Panc1 (cell line): ENCODE measurements around the gene TMEM117. TPM values are rescaled to one million over a fixed set of nuclear protein-coding genes. Genes with fewer than 3 reads are reported as not detected.

ENCODE experiments used
- ATAC-seq: fragments of 200-7000 bp; cut with Tn5 transposase; 2 replicates; pipeline ENCODE4 v1.9.1; 2020; ENCODE audit warnings: mild to moderate bottlenecking, moderate library complexity
- BruUV-seq: library from RNA; stranded (reverse); fragments of 400-500 nt; replicated peaks from 2 replicates; lab custom pipeline; 2021; lab: Mats Ljungman, UMichigan
- CTCF ChIA-PET: fragments of 300-600 bp; sonication (Branson Sonifier 250); formaldehyde crosslinking; loops from one replicate; lab custom pipeline; 2022; ENCODE audit warnings: antibody characterized with exemption; lab: Charles Lee
- POLR2A ChIA-PET: fragments of 300-600 bp; sonication (Branson Sonifier 250); formaldehyde crosslinking; loops from one replicate; lab custom pipeline; 2022; ENCODE audit warnings: antibody characterized with exemption; lab: Charles Lee
- DNase-seq: peaks from one replicate; pipeline ENCODE4 v3.0.0-alpha.2; 2010; ENCODE audit warnings: low read depth, low spot score
- H3K27ac ChIP-seq: 2 replicates; pipeline ENCODE4 v1.5.1; 2011; ENCODE audit warnings: mild to moderate bottlenecking, low read length, inconsistent platforms
- H3K27me3 ChIP-seq: fragments of 200-500 bp; sonication (Bioruptor generic); 2 replicates; pipeline ENCODE4 v1.6.0; 2014; ENCODE audit warnings: low read length, inconsistent platforms; ENCODE audit not compliant: control insufficient read depth, insufficient read depth
- H3K36me3 ChIP-seq: fragments of 200-500 bp; sonication (Bioruptor generic); 2 replicates; pipeline ENCODE4 v1.5.1; 2014; ENCODE audit warnings: inconsistent platforms, mild to moderate bottlenecking, low read length, moderate library complexity; ENCODE audit not compliant: control insufficient read depth, insufficient read depth
- H3K4me1 ChIP-seq: 2 replicates; pipeline ENCODE4 v1.5.1; 2011; ENCODE audit warnings: inconsistent platforms, mild to moderate bottlenecking, low read length, moderate library complexity; ENCODE audit not compliant: control insufficient read depth, insufficient read depth
- H3K4me3 ChIP-seq, 2 experiments: 2 replicates each; pipeline ENCODE4 v1.5.1; 2011 to 2012; ENCODE audit warnings: low read depth in 2 of 2, low read length in 2 of 2, mild to moderate bottlenecking in 2 of 2, inconsistent platforms in 1 of 2, moderate library complexity in 1 of 2
- H3K9me3 ChIP-seq: fragments of 200-500 bp; sonication (Bioruptor generic); 2 replicates; pipeline ENCODE4 v1.5.1; 2014; ENCODE audit warnings: low read depth, mild to moderate bottlenecking, inconsistent platforms, low read length, moderate library complexity; ENCODE audit not compliant: control insufficient read depth, insufficient read depth
- CTCF ChIP-seq: fragments of 450-650 bp; IDR thresholded peaks from 2 replicates; pipeline ENCODE4 v1.5.1; 2017; ENCODE audit warnings: mild to moderate bottlenecking
- POLR2AphosphoS5 ChIP-seq: IDR thresholded peaks from 2 replicates; pipeline ENCODE4 v1.6.1; 2012; ENCODE audit warnings: mild to moderate bottlenecking, low read depth, low read length, moderate library complexity
- REST ChIP-seq, 2 experiments: IDR thresholded peaks; 2 replicates each; pipeline ENCODE4 v1.6.1; 2011 to 2012; ENCODE audit warnings: low read depth in 2 of 2, control low read depth in 1 of 2, low read length in 1 of 2, mild to moderate bottlenecking in 1 of 2, moderate library complexity in 1 of 2; ENCODE audit not compliant: insufficient read depth in 1 of 2
- SIN3A ChIP-seq: IDR thresholded peaks from 2 replicates; pipeline ENCODE4 v1.6.1; 2012; ENCODE audit warnings: low read depth, mild to moderate bottlenecking, low read length, moderate library complexity, borderline replicate concordance; ENCODE audit not compliant: insufficient read depth
- TCF7L2 ChIP-seq: IDR thresholded peaks from 2 replicates; pipeline ENCODE4 v1.6.1; 2011; ENCODE audit warnings: mild to moderate bottlenecking, low read depth, low read length, inconsistent platforms
- in situ Hi-C: cut with HindIII; loops from 2 replicates; pipeline ENCODE4 v1.10.0; 2016; ENCODE audit warnings: low sequenced_read_pairs, low pct_unique_long_range_greater_than_20kb
- intact Hi-C: fragments of 100-400 bp; cut with micrococcal nuclease; formaldehyde crosslinking; loops from one replicate; pipeline ENCODE4 v1.10.0; 2022; ENCODE audit not compliant: unreplicated experiment
- total RNA-seq: library from RNA; stranded (reverse); gene quantifications from one replicate; pipeline ENCODE4 v1.2.1, GENCODE V29; 2021; ENCODE audit not compliant: unreplicated experiment

Gene TMEM117
- total RNA-seq, 1 experiment from 2014 or later, result 5.5 TPM

DNA sequence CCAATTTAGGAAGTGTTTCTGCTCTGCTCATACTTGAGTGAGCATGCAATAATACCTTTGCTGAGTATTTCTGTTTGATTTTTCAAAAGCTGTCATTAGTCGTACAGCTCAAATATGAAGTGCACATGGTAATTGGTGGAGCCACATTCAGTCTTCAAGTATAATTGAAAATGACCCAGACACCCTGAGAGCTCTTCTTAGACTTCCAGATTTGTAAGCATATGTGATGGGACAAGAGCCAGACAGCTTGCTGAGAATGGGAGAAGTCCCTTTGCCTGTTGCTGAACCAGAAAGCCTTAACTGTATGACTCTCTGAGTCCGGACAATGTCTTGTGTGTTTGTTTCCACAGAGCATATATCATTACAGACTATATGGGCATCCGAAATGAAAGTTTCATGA lies 307.3 kb downstream of the TMEM117 start:
- CTCF ChIA-PET, result no interaction called here
- intact Hi-C loops, result no loop called here
- no peak for ATAC-seq
- in situ Hi-C loops, result no loop called here
- Histone ChIP-seq H3K9me3 (no peaks in the 10 kb centered on the region; the same call in 1 of the 2 replicates), H3K36me3 (no peaks in the 10 kb centered on the region), H3K4me3 (no peak overlapping the region), H3K27ac (no peak overlapping the region), H3K4me1 (no peaks in the 10 kb centered on the region), H3K27me3 (no peaks in the 10 kb centered on the region)
- TF ChIP-seq REST (IDR thresholded peaks at IDR 0.05; ENCODE audit: insufficient read depth in 1 of 2, low read depth in 2 of 2, low read length in 1 of 2), result no peak
- TF ChIP-seq CTCF, result no peak
- TF ChIP-seq TCF7L2, result no peak
- no peak for TF ChIP-seq SIN3A
- TF ChIP-seq POLR2AphosphoS5, result no peak
- DNase-seq, result no peak
- BruUV-seq, result no TSS peak
- POLR2A ChIA-PET, result no interaction called here

- DNase-seq (no peak), ATAC-seq (no peak)
- Histone ChIP-seq H3K27ac (no peak overlapping the region), H3K4me3 (no peak overlapping the region), H3K4me1 (no peaks in the 10 kb centered on the region), H3K9me3 (no peaks in the 10 kb centered on the region), H3K36me3 (no peaks in the 10 kb centered on the region), H3K27me3 (no peaks in the 10 kb centered on the region)
- CTCF ChIA-PET, result interaction anchor here (0.6 kb wide), 1 partner anchor 134 kb away, joined by 3 read pairs; no protein-coding TSS in a partner anchor
- POLR2A ChIA-PET, result no interaction called here
- TF ChIP-seq TCF7L2 (no peak), SIN3A (no peak), POLR2AphosphoS5 (no peak), CTCF (no peak), REST (IDR thresholded peaks at IDR 0.05; ENCODE audit: insufficient read depth in 1 of 2, low read depth in 2 of 2, low read length in 1 of 2) (no peak)
- intact Hi-C loops (no loop called here), in situ Hi-C loops (no loop called here)
- no TSS peak for BruUV-seq
These were observed 313.1 kb downstream of the TMEM117 start for GRCh38 chr12:44148936-44149335.
